Measurements from ENCODE around the gene IL23A.
"Not testable (repeated sequence)": the region's sequence is repeated elsewhere in the genome, so short reads cannot be mapped to it uniquely, and the experiment has no call there.

Gene IL23A

GRCh38 chr12:56330936-56331490 lies 7.7 kb upstream of the IL23A start:
- Histone ChIP-seq H3K4me1 (ENCODE audit: control insufficient read depth, low read depth, low read length) (peaks cover 12% of the 10 kb centered on the region), H3K27me3 (ENCODE audit: control insufficient read depth, insufficient read depth, low read length) (no peaks in the 10 kb centered on the region), H3K9me3 (ENCODE audit: control insufficient read depth, low read depth, low read length) (no peaks in the 10 kb centered on the region), H3K27ac (ENCODE audit: low read length) (no peak overlapping the region), H3K4me3 (ENCODE audit: low read length) (no peak overlapping the region), H3K9ac (ENCODE audit: low read length) (no peak overlapping the region), H3K36me3 (ENCODE audit: control insufficient read depth, low read depth, low read length) (peaks cover 4% of the 10 kb centered on the region)

- H3K4me1 ChIP-seq (ENCODE audit: control insufficient read depth, low read depth, low read length) = peaks cover 14% of the 10 kb centered on the region
- H3K4me3 ChIP-seq (ENCODE audit: low read length) = peak overlapping the region; percentile 78
Observed at GRCh38 chr12:56332512-56333196, 6.0 kb upstream of the IL23A start.

GRCh38 chr12:56333197-56333678 lies 5.4 kb upstream of the IL23A start:
- Histone ChIP-seq H3K4me3 (ENCODE audit: low read length) (peak overlapping the region; percentile 78), H3K4me1 (ENCODE audit: control insufficient read depth, low read depth, low read length) (peaks cover 20% of the 10 kb centered on the region), H3K9ac (ENCODE audit: low read length) (peak overlapping the region; percentile 79), H3K36me3 (ENCODE audit: control insufficient read depth, low read depth, low read length) (no peaks in the 10 kb centered on the region), H3K27ac (ENCODE audit: low read length) (peak overlapping the region; percentile 91), H3K27me3 (ENCODE audit: control insufficient read depth, insufficient read depth, low read length) (no peaks in the 10 kb centered on the region), H3K9me3 (ENCODE audit: control insufficient read depth, low read depth, low read length) (no peaks in the 10 kb centered on the region)

More at GRCh38 chr12:56332512-56333196, 6.0 kb upstream of the IL23A start:
- Histone ChIP-seq H3K27me3 (ENCODE audit: control insufficient read depth, insufficient read depth, low read length) (no peaks in the 10 kb centered on the region), H3K36me3 (ENCODE audit: control insufficient read depth, low read depth, low read length) (no peaks in the 10 kb centered on the region), H3K27ac (ENCODE audit: low read length) (peak overlapping the region; percentile 91), H3K9ac (ENCODE audit: low read length) (peak overlapping the region; percentile 79), H3K9me3 (ENCODE audit: control insufficient read depth, low read depth, low read length) (no peaks in the 10 kb centered on the region)

- H3K9me3 ChIP-seq (ENCODE audit: control insufficient read depth, low read depth, low read length) = no peaks in the 10 kb centered on the region
- peak within 1 kb of the TSS; percentile 91 for H3K27ac ChIP-seq (ENCODE audit: low read length)
- no peaks in the 10 kb centered on the region for H3K27me3 ChIP-seq (ENCODE audit: control insufficient read depth, insufficient read depth, low read length)
- peak within 1 kb of the TSS; percentile 78 for H3K4me3 ChIP-seq (ENCODE audit: low read length)
- no peaks in the 10 kb centered on the region for H3K36me3 ChIP-seq (ENCODE audit: control insufficient read depth, low read depth, low read length)
- peaks cover 25% of the 10 kb centered on the region for H3K4me1 ChIP-seq (ENCODE audit: control insufficient read depth, low read depth, low read length)
- H3K9ac ChIP-seq (ENCODE audit: low read length) = peak within 1 kb of the TSS; percentile 79
Observed at GRCh38 chr12:56333679-56334489, 4.8 kb upstream of the IL23A start, which contains the start of gene PAN2. Gene PAN2 (minus strand): TSS chr12:56334000. CDS start chr12:56333094, 906 bp downstream.

- no peaks in the 10 kb centered on the region for H3K27me3 ChIP-seq (ENCODE audit: control insufficient read depth, insufficient read depth, low read length)
- peak overlapping the region; percentile 78 for H3K4me3 ChIP-seq (ENCODE audit: low read length)
- H3K9me3 ChIP-seq (ENCODE audit: control insufficient read depth, low read depth, low read length) = no peaks in the 10 kb centered on the region
- peaks cover 30% of the 10 kb centered on the region for H3K4me1 ChIP-seq (ENCODE audit: control insufficient read depth, low read depth, low read length)
- no peaks in the 10 kb centered on the region for H3K36me3 ChIP-seq (ENCODE audit: control insufficient read depth, low read depth, low read length)
- H3K27ac ChIP-seq (ENCODE audit: low read length) = peak overlapping the region; percentile 62
- H3K9ac ChIP-seq (ENCODE audit: low read length) = peak overlapping the region; percentile 79
Observed at GRCh38 chr12:56334490-56334793, 4.2 kb upstream of the IL23A start.

GRCh38 chr12:56335527-56335926 lies 3.2 kb upstream of the IL23A start:
- not testable (repeated sequence) for H3K9me3 ChIP-seq (ENCODE audit: control insufficient read depth, low read depth, low read length); H3K4me3 ChIP-seq (ENCODE audit: low read length); H3K27me3 ChIP-seq (ENCODE audit: control insufficient read depth, insufficient read depth, low read length); H3K9ac ChIP-seq (ENCODE audit: low read length); H3K27ac ChIP-seq (ENCODE audit: low read length); H3K36me3 ChIP-seq (ENCODE audit: control insufficient read depth, low read depth, low read length)
- H3K4me1 ChIP-seq (ENCODE audit: control insufficient read depth, low read depth, low read length) = peaks cover 34% of the 10 kb centered on the region

- Histone ChIP-seq H3K4me1 (ENCODE audit: control insufficient read depth, low read depth, low read length) (peaks cover 34% of the 10 kb centered on the region), H3K27me3 (ENCODE audit: control insufficient read depth, insufficient read depth, low read length) (no peaks in the 10 kb centered on the region), H3K4me3 (ENCODE audit: low read length) (no peak overlapping the region), H3K36me3 (ENCODE audit: control insufficient read depth, low read depth, low read length) (no peaks in the 10 kb centered on the region), H3K27ac (ENCODE audit: low read length) (no peak overlapping the region), H3K9ac (ENCODE audit: low read length) (no peak overlapping the region), H3K9me3 (ENCODE audit: control insufficient read depth, low read depth, low read length) (no peaks in the 10 kb centered on the region)
Observed at GRCh38 chr12:56336361-56337167, 2.1 kb upstream of the IL23A start.

GRCh38 chr12:56337753-56338251 lies 882 bp upstream of the IL23A start:
- peaks cover 4% of the 10 kb centered on the region for H3K36me3 ChIP-seq (ENCODE audit: control insufficient read depth, low read depth, low read length)
- H3K9ac ChIP-seq (ENCODE audit: low read length) = no peak overlapping the region
- H3K9me3 ChIP-seq (ENCODE audit: control insufficient read depth, low read depth, low read length) = no peaks in the 10 kb centered on the region
- H3K4me1 ChIP-seq (ENCODE audit: control insufficient read depth, low read depth, low read length) = peaks cover 34% of the 10 kb centered on the region
- no peaks in the 10 kb centered on the region for H3K27me3 ChIP-seq (ENCODE audit: control insufficient read depth, insufficient read depth, low read length)
- H3K27ac ChIP-seq (ENCODE audit: low read length) = no peak overlapping the region
- H3K4me3 ChIP-seq (ENCODE audit: low read length) = peak overlapping the region; percentile 18

GRCh38 chr12:56339158-56339422 lies 406 bp downstream of the IL23A start:
- peaks cover 15% of the 10 kb centered on the region for H3K36me3 ChIP-seq (ENCODE audit: control insufficient read depth, low read depth, low read length)
- peaks cover 28% of the 10 kb centered on the region for H3K4me1 ChIP-seq (ENCODE audit: control insufficient read depth, low read depth, low read length)
- H3K4me3 ChIP-seq (ENCODE audit: low read length) = peak overlapping the region; percentile 1
- no peak overlapping the region for H3K9ac ChIP-seq (ENCODE audit: low read length)
- H3K27ac ChIP-seq (ENCODE audit: low read length) = no peak overlapping the region
- no peaks in the 10 kb centered on the region for H3K27me3 ChIP-seq (ENCODE audit: control insufficient read depth, insufficient read depth, low read length)
- no peaks in the 10 kb centered on the region for H3K9me3 ChIP-seq (ENCODE audit: control insufficient read depth, low read depth, low read length)

- no peaks in the 10 kb centered on the region for H3K27me3 ChIP-seq (ENCODE audit: control insufficient read depth, insufficient read depth, low read length)
- peaks cover 22% of the 10 kb centered on the region for H3K36me3 ChIP-seq (ENCODE audit: control insufficient read depth, low read depth, low read length)
- no peak overlapping the region for H3K4me3 ChIP-seq (ENCODE audit: low read length)
- H3K9me3 ChIP-seq (ENCODE audit: control insufficient read depth, low read depth, low read length) = no peaks in the 10 kb centered on the region
- no peak overlapping the region for H3K27ac ChIP-seq (ENCODE audit: low read length)
- H3K4me1 ChIP-seq (ENCODE audit: control insufficient read depth, low read depth, low read length) = peaks cover 22% of the 10 kb centered on the region
- H3K9ac ChIP-seq (ENCODE audit: low read length) = no peak overlapping the region
Observed at GRCh38 chr12:56341616-56342015, 2.9 kb downstream of the IL23A start.

GRCh38 chr12:56342290-56342689 lies 3.6 kb downstream of the IL23A start:
- Histone ChIP-seq H3K36me3 (ENCODE audit: control insufficient read depth, low read depth, low read length) (peaks cover 22% of the 10 kb centered on the region), H3K4me1 (ENCODE audit: control insufficient read depth, low read depth, low read length) (peaks cover 22% of the 10 kb centered on the region)
- not testable (repeated sequence) for H3K27ac ChIP-seq (ENCODE audit: low read length); H3K4me3 ChIP-seq (ENCODE audit: low read length); H3K9ac ChIP-seq (ENCODE audit: low read length); H3K9me3 ChIP-seq (ENCODE audit: control insufficient read depth, low read depth, low read length); H3K27me3 ChIP-seq (ENCODE audit: control insufficient read depth, insufficient read depth, low read length)

Data from iPS-18a (cell line).